Mucosa of descending colon (tissue), 3 donors: ENCODE results near the gene SLC23A2. TPM values are rescaled to one million over a fixed set of nuclear protein-coding genes. Genes with fewer than 3 reads are reported as not detected.

ENCODE experiments used
- ATAC-seq: fragments of 200-7000 bp; cut with Tn5 transposase; one replicate; pipeline ENCODE4 v1.9.1; 2020; ENCODE audit warnings: mild to moderate bottlenecking, moderate library complexity
- DNase-seq, 3 donors: peaks; one replicate each; pipeline ENCODE4 v3.0.0-alpha.2; 2020
- H3K36me3 ChIP-seq: fragments of 200-600 bp; one replicate; pipeline ENCODE4 v1.8.0; 2021; ENCODE audit warnings: low read depth, mild to moderate bottlenecking
- H3K4me1 ChIP-seq: fragments of 200-600 bp; one replicate; pipeline ENCODE4 v1.8.0; 2021; ENCODE audit warnings: low read depth, mild to moderate bottlenecking
- H3K4me3 ChIP-seq: fragments of 200-600 bp; one replicate; pipeline ENCODE4 v1.8.0; 2021; ENCODE audit warnings: mild to moderate bottlenecking
- H3K9me3 ChIP-seq: fragments of 200-600 bp; one replicate; pipeline ENCODE4 v1.8.0; 2021; ENCODE audit warnings: mild to moderate bottlenecking
- intact Hi-C, 2 donors: fragments of 100-400 bp; cut with DNase I in 1 of 2; cut with micrococcal nuclease in 1 of 2; formaldehyde crosslinking; loops; one replicate each; pipeline versions ENCODE4 v1.11.0 to v1.11.1; 2022; cut with DNase I, micrococcal nuclease
- total RNA-seq, 3 donors: library from RNA; stranded (reverse); fragmentation: NEBNext Ultra II Directional in 2 of 3; extraction: Animal tissue kit (Norgen Biotek cat#: 25700) in 2 of 3; gene quantifications; one replicate each; pipeline versions ENCODE4 v1.2.1 to v1.2.4, GENCODE V29; 2021 to 2023
- TF ChIP-seq, protein P1 (sequence below): fragments of 200-600 bp; IDR thresholded peaks from one replicate; pipeline ENCODE4 v1.8.0; 2022; ENCODE audit warnings: antibody characterized with exemption, mild to moderate bottlenecking
- donor health status: DM: no; HTN: no; CAD: no; lungs with moderate emphysema.
- donor health status: DM: no; HTN: no; CAD: no.
- donor health status: DM: no; HTN: yes; CAD: no.

The SLC23A2 gene
- total RNA-seq, 3 donors from 2014 or later = 9.1 to 15.4 (median 9.4) TPM

DNA sequence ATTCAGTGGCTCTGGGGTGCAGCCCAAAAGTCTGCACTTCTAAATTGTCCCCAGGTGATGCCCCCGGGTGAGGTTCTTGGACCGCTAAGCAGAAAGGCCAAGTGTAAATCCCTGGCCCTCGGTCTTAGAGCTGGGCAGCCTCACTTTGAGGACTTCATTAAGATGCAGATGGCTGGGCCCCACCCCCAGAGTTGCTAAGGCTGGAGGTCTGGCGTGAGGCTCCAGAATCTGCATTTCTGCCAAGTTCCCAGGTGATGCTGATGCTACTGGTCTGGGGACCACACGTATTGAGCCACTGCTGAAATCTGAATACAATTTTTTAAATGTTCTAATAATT is 735 bp upstream of the SLC23A2 start:
- TF ChIP-seq, protein P1, sequence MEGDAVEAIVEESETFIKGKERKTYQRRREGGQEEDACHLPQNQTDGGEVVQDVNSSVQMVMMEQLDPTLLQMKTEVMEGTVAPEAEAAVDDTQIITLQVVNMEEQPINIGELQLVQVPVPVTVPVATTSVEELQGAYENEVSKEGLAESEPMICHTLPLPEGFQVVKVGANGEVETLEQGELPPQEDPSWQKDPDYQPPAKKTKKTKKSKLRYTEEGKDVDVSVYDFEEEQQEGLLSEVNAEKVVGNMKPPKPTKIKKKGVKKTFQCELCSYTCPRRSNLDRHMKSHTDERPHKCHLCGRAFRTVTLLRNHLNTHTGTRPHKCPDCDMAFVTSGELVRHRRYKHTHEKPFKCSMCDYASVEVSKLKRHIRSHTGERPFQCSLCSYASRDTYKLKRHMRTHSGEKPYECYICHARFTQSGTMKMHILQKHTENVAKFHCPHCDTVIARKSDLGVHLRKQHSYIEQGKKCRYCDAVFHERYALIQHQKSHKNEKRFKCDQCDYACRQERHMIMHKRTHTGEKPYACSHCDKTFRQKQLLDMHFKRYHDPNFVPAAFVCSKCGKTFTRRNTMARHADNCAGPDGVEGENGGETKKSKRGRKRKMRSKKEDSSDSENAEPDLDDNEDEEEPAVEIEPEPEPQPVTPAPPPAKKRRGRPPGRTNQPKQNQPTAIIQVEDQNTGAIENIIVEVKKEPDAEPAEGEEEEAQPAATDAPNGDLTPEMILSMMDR = no peak
- H3K9me3 ChIP-seq = no peaks in the 10 kb centered on the region
- intact Hi-C loops = no loop called here
- ATAC-seq = no peak
- H3K4me1 ChIP-seq = peaks cover 12% of the 10 kb centered on the region
- H3K4me3 ChIP-seq = no peak overlapping the region
- no peaks in the 10 kb centered on the region for H3K36me3 ChIP-seq
- DNase-seq = peak in 1 of 3 donors; percentile 10

DNA sequence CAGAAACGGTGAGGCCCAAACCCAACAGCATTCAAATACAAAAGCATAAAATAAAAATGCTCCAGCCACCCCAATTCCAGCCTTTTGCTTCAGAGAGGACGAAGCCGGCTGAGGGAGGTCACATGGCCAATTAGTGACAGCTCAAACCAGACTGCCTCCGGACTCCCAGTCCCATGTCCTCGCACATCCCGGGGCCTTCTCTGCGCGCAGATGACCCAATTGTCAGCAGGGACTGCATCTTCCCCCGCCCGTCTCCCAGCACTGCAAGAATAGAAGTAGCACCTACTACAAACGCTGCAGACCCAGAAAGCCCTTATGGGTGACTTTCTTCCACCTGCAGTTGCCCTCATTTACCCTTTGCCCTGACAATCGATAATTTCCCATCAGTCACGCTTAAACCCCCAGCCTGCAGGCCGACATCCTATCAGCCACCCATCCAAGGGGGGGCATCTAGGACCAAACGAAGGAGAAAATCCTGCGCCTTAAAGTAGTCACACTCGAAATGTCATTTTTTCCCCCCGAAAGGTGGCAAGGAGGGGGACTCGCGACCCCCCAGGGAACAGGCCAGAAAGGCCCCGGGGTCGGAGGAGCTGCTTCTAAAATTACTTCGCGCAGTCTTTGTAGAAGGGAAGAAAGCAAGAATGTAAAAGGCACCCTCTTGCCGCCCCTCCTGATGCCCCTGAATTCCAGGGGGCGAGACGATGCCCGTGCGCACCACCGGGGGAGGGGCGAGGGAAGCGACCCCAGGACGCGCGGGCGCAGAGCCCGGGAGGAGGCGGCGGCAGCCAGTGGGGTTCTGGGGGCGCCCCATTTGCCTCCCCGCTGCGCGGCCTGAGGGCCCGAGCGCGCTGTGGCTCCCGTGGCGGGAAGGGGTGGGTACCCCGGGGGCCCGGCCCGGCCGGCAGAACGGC is 792 bp downstream of the SLC23A2 start:
- ATAC-seq (peak; percentile 39), DNase-seq (peak; percentile 45 to 70 (median 53))

DNA sequence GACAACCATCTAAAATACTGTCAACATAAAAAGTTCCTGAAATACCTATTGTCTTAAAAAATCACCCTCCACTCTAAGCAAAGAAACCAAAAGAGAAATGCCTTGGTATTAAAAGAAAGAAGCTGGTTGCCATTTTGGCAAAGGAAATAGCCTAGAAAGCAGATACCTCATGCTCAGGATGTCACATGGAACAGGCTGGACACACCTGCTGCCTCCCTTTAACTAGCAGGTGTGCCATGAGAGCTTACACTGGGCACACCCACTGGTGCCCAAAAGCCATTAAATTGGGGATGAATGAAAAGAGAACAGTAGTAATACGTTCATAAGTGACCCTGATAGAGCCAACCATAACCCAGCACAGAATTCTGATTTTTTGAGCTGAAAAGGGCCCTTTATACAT is 1.5 kb downstream of the SLC23A2 start:
- TF ChIP-seq, protein P1 = no peak
- peak in 1 of 3 donors; percentile 14 for DNase-seq
- Histone ChIP-seq H3K4me3 (no peak overlapping the region), H3K4me1 (peaks cover 12% of the 10 kb centered on the region), H3K36me3 (no peaks in the 10 kb centered on the region), H3K9me3 (no peaks in the 10 kb centered on the region)
- intact Hi-C loops = no loop called here
- peak; percentile 53 for ATAC-seq

More for the DNA sequence above, 792 bp downstream of the SLC23A2 start:
- intact Hi-C loops = no loop called here
- TF ChIP-seq, protein P1 = no peak
- H3K9me3 ChIP-seq = no peaks in the 10 kb centered on the region
- H3K4me3 ChIP-seq = peak overlapping the region; percentile 23
- H3K36me3 ChIP-seq = no peaks in the 10 kb centered on the region
- peaks cover 12% of the 10 kb centered on the region for H3K4me1 ChIP-seq

DNA sequence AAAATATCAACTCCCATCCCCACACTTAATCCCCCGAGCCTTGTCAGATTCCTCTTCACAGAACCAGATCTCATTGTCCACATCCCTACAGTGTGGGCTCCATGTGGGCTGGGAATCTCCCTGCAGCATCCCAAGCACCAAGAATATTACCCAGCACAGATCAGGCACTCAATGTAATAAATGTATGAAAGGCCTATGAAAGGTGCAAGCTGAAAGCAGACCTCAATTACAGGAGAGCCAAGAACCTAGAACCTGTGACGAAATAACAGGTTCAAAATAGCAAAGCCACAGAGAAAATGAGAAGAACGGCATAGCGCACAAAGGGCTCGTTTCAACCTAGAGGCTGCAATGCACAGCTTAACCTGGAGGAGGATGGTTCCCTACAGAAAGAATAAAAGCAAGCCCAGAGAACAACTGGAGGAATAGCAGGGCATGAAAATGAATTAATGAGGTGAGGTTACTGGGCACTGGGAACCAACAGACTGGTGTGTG is 3.1 kb downstream of the SLC23A2 start:
- H3K36me3 ChIP-seq = no peaks in the 10 kb centered on the region
- DNase-seq = no peak
- no peak for ATAC-seq
- TF ChIP-seq, protein P1 = no peak
- H3K4me1 ChIP-seq = peaks cover 12% of the 10 kb centered on the region
- intact Hi-C loops = no loop called here
- H3K4me3 ChIP-seq = no peak overlapping the region
- no peaks in the 10 kb centered on the region for H3K9me3 ChIP-seq

DNA sequence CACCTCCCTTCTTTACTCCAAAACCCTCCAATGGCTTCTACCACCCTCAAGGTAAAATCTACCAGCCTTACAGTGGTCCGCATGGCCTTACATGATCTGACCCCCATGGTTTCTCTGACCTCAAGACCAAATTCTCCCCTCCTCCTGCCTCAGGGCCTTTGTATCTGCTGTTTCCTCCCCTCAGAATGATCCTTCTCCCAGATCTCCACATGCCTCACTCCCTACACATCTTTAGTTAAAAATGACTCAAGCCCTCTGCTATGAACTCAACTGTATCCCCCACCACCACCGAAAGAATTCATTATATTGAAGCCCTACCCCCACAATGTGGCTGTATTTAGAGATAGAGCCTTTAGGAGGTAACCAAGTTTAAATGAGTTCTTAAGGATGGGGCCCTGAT is 4.1 kb downstream of the SLC23A2 start:
- DNase-seq = no peak
- Histone ChIP-seq H3K9me3 (no peaks in the 10 kb centered on the region), H3K4me3 (no peak overlapping the region), H3K4me1 (peaks cover 12% of the 10 kb centered on the region), H3K36me3 (no peaks in the 10 kb centered on the region)
- TF ChIP-seq, protein P1 = no peak
- intact Hi-C loops = no loop called here
- no peak for ATAC-seq
